ENCODE data around the gene NID2. TPM values are rescaled to one million over a fixed set of nuclear protein-coding genes. Genes with fewer than 3 reads are reported as not detected.

The NID2 gene
- polyA plus RNA-seq, 1 of the 3 experiments (the other 2 are of a cell fraction) = 22.7 TPM

- ChIA-PET POLR2A (no interaction called here), CTCF (no interaction called here)
- H4K20me1 ChIP-seq (ENCODE audit: insufficient read depth) = no peaks in the 10 kb centered on the region
- TF ChIP-seq CTCF (IDR thresholded peaks at IDR 0.05) = no peak
- no peak for TF ChIP-seq JUND (IDR thresholded peaks at IDR 0.05)
- TF ChIP-seq SMC3 (IDR thresholded peaks at IDR 0.05; ENCODE audit: low read depth, low read length) = no peak
- TF ChIP-seq RAD21 (IDR thresholded peaks at IDR 0.05; ENCODE audit: low read length) = no peak
- TF ChIP-seq ELF1 (IDR thresholded peaks at IDR 0.05) = no peak
- no peak for TF ChIP-seq TCF12 (IDR thresholded peaks at IDR 0.05)
- no peak for TF ChIP-seq NRF1 (IDR thresholded peaks at IDR 0.05; ENCODE audit: low read depth, low read length)
- TF ChIP-seq IRF3 (IDR thresholded peaks at IDR 0.05; ENCODE audit: low read depth, low read length) = no peak
- TF ChIP-seq MXI1 (IDR thresholded peaks at IDR 0.05; ENCODE audit: low read depth, low read length) = no peak
- TF ChIP-seq FOXM1 (IDR thresholded peaks at IDR 0.05; ENCODE audit: low read depth) = no peak
- no peak for TF ChIP-seq SIN3A (IDR thresholded peaks at IDR 0.05; ENCODE audit: borderline replicate concordance, low read depth, low read length)
- no peak for TF ChIP-seq USF1 (IDR thresholded peaks at IDR 0.05; ENCODE audit: borderline replicate concordance, low read depth)
- TF ChIP-seq MEF2A (IDR thresholded peaks at IDR 0.05; ENCODE audit: borderline replicate concordance, low read depth) = no peak
- TF ChIP-seq YY1 (IDR thresholded peaks at IDR 0.05; ENCODE audit: low read depth) = no peak
- no peak for TF ChIP-seq EP300 (IDR thresholded peaks at IDR 0.05; ENCODE audit: borderline replicate concordance in 1 of 2, low read depth in 1 of 2, low read length in 1 of 2)
- no peak for TF ChIP-seq CHD2 (IDR thresholded peaks at IDR 0.05; ENCODE audit: low read length, partially characterized antibody)
- TF ChIP-seq RXRA (IDR thresholded peaks at IDR 0.05; ENCODE audit: borderline replicate concordance, low read depth) = no peak
- TF ChIP-seq ZBTB33 (IDR thresholded peaks at IDR 0.05; ENCODE audit: borderline replicate concordance, low read depth) = no peak
- no peak overlapping the region for H2AFZ ChIP-seq (ENCODE audit: low read depth)
- H3K79me2 ChIP-seq (ENCODE audit: insufficient read depth) = no peaks in the 10 kb centered on the region
- no peaks in the 10 kb centered on the region for H3K36me3 ChIP-seq (replicated peaks in 1 of 2; ENCODE audit: control insufficient read depth in 1 of 2, insufficient read depth in 2 of 2, low read length in 1 of 2)
- H3K9me2 ChIP-seq = no peaks in the 10 kb centered on the region
- H3K4me3 ChIP-seq (ENCODE audit: low read depth in 2 of 2, low read length in 1 of 2) = no peak overlapping the region
- H3K9me3 ChIP-seq = no peaks in the 10 kb centered on the region
- H3K9ac ChIP-seq = no peak overlapping the region
- H3K27me3 ChIP-seq (ENCODE audit: insufficient read depth) = no peaks in the 10 kb centered on the region
- DNase-seq = no peak
- no peak overlapping the region for H3K27ac ChIP-seq (ENCODE audit: low read depth in 2 of 2, low read length in 1 of 2)
- H3K4me1 ChIP-seq (ENCODE audit: control insufficient read depth in 1 of 2, insufficient read depth in 2 of 2, low read depth in 1 of 2, low read length in 1 of 2) = no peaks in the 10 kb centered on the region
- no peaks in the 10 kb centered on the region for H3F3A ChIP-seq (replicated peaks; ENCODE audit: insufficient read depth)
- H3K4me2 ChIP-seq = no peak overlapping the region
These were observed 23.1 kb upstream of the NID2 start for GRCh38 chr14:52091928-52092327.

Measured in SK-N-SH (cell line).